K562 (cell line): Measurements from ENCODE around the gene GLIS1.

Experiments used
- EZH2 ChIP-seq: IDR thresholded peaks from 2 replicates; pipeline ENCODE4 v1.6.1; 2012; ENCODE audit warnings: low read depth, mild to moderate bottlenecking, inconsistent platforms, low read length, borderline replicate concordance
- IFI16 ChIP-seq: fragments of 250-450 bp; sonication (Bioruptor Pico); IDR thresholded peaks from 2 replicates; pipeline ENCODE4 v2.1.2; 2022; ENCODE audit warnings: mild to moderate bottlenecking, inconsistent platforms
- KDM2B ChIP-seq: fragments of 250-450 bp; sonication (Bioruptor Pico); IDR thresholded peaks from 2 replicates; pipeline ENCODE4 v1.8.0; 2021; ENCODE audit warnings: mild to moderate bottlenecking, moderate library complexity
- MBD2 ChIP-seq: sonication (generic); IDR thresholded peaks from 2 replicates; pipeline ENCODE4 v1.6.1; 2016; ENCODE audit warnings: low read depth, borderline replicate concordance
- POLR2A ChIP-seq: fragments of 450-650 bp; conservative IDR thresholded peaks from 2 replicates; pipeline ENCODE4 v1.6.1; 2016
- TARDBP ChIP-seq: fragments of 450-650 bp; IDR thresholded peaks from 2 replicates; pipeline ENCODE4 v1.6.1; 2016
- ZNF274 ChIP-seq: IDR thresholded peaks from 2 replicates; pipeline ENCODE4 v1.6.1; 2011; ENCODE audit warnings: low read depth, mild to moderate bottlenecking, low read length, moderate library complexity, borderline replicate concordance
- TF ChIP-seq, protein P1 (sequence below): fragments of 450-650 bp; IDR thresholded peaks from 2 replicates; pipeline ENCODE4 v1.6.1; 2016; ENCODE audit warnings: mild to moderate bottlenecking
- TF ChIP-seq, protein P2 (sequence below), 3 experiments: IDR thresholded peaks in 2 of 3; conservative IDR thresholded peaks in 1 of 3; 2 replicates each; pipeline ENCODE4 v1.5.1; 2011 to 2012; ENCODE audit warnings: low read length in 3 of 3, mild to moderate bottlenecking in 3 of 3, control low read depth in 2 of 3, improper control_type of control experiment in 1 of 3, inconsistent platforms in 1 of 3, low read depth in 1 of 3, mixed read lengths in 1 of 3, moderate library complexity in 1 of 3; ENCODE audit not compliant: insufficient read depth in 2 of 3

DNA sequence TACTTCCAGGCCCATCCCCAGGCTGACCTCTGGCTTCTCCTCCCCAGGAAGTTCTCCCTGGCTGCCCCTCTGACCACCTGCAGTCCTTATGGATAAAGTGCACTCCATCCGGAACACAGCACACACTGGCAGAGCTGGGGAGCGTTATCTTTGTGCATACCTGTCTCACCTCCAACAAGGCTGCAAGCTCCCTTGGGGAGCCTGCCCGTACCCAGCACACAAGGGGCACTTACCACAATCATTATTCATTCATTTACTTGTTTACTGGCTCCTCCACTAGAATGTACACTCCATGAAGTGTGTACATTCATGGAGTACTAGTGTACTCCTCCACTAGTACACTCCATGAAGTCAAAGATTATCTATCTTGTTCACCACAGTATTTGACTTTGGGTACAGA lies 30.3 kb downstream of the GLIS1 start:
- TF ChIP-seq, protein P1, sequence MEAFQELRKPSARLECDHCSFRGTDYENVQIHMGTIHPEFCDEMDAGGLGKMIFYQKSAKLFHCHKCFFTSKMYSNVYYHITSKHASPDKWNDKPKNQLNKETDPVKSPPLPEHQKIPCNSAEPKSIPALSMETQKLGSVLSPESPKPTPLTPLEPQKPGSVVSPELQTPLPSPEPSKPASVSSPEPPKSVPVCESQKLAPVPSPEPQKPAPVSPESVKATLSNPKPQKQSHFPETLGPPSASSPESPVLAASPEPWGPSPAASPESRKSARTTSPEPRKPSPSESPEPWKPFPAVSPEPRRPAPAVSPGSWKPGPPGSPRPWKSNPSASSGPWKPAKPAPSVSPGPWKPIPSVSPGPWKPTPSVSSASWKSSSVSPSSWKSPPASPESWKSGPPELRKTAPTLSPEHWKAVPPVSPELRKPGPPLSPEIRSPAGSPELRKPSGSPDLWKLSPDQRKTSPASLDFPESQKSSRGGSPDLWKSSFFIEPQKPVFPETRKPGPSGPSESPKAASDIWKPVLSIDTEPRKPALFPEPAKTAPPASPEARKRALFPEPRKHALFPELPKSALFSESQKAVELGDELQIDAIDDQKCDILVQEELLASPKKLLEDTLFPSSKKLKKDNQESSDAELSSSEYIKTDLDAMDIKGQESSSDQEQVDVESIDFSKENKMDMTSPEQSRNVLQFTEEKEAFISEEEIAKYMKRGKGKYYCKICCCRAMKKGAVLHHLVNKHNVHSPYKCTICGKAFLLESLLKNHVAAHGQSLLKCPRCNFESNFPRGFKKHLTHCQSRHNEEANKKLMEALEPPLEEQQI, result no peak
- no peak for TF ChIP-seq IFI16 (CRISPR knock-in tag)
- no peak for TF ChIP-seq TARDBP
- no peak for TF ChIP-seq MBD2
- TF ChIP-seq EZH2, result no peak
- TF ChIP-seq POLR2A, result no peak
- no peak for TF ChIP-seq KDM2B (CRISPR knock-in tag)
- TF ChIP-seq, protein P2, sequence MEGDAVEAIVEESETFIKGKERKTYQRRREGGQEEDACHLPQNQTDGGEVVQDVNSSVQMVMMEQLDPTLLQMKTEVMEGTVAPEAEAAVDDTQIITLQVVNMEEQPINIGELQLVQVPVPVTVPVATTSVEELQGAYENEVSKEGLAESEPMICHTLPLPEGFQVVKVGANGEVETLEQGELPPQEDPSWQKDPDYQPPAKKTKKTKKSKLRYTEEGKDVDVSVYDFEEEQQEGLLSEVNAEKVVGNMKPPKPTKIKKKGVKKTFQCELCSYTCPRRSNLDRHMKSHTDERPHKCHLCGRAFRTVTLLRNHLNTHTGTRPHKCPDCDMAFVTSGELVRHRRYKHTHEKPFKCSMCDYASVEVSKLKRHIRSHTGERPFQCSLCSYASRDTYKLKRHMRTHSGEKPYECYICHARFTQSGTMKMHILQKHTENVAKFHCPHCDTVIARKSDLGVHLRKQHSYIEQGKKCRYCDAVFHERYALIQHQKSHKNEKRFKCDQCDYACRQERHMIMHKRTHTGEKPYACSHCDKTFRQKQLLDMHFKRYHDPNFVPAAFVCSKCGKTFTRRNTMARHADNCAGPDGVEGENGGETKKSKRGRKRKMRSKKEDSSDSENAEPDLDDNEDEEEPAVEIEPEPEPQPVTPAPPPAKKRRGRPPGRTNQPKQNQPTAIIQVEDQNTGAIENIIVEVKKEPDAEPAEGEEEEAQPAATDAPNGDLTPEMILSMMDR (IDR thresholded peaks at IDR 0.05 in 2 of 3, conservative IDR thresholded peaks at IDR 0.05 in 1 of 3; ENCODE audit: insufficient read depth in 2 of 3, low read depth in 1 of 3, low read length in 3 of 3), result no peak
- TF ChIP-seq ZNF274, result no peak
